Fibroblast of lung (primary cell): ENCODE results near the gene CIITA. TPM values are rescaled to one million over a fixed set of nuclear protein-coding genes. Genes with fewer than 3 reads are reported as not detected.

Experiments
- DNase-seq, 2 donors: peaks; one replicate each; pipeline versions ENCODE4 v3.0.0 to v3.0.0-alpha.2; 2010; ENCODE audit warnings: low read depth in 2 of 2
- H2AFZ ChIP-seq: 2 replicates; pipeline ENCODE4 v1.5.1; 2012; ENCODE audit warnings: low read length, control low read depth, inconsistent platforms
- H3K27ac ChIP-seq: 2 replicates; pipeline ENCODE4 v1.5.1; 2011; ENCODE audit warnings: low read length, control low read depth; ENCODE audit not compliant: insufficient read depth
- H3K27me3 ChIP-seq: 2 replicates; pipeline ENCODE4 v1.5.1; 2011; ENCODE audit warnings: mild to moderate bottlenecking, low read length; ENCODE audit not compliant: control insufficient read depth, insufficient read depth
- H3K36me3 ChIP-seq: 2 replicates; pipeline ENCODE4 v1.5.1; 2011; ENCODE audit warnings: low read length; ENCODE audit not compliant: control insufficient read depth, insufficient read depth
- H3K4me1 ChIP-seq: 2 replicates; pipeline ENCODE4 v1.5.1; 2011; ENCODE audit warnings: low read length; ENCODE audit not compliant: control insufficient read depth, insufficient read depth; ENCODE audit errors: extremely low read depth
- H3K4me2 ChIP-seq: 2 replicates; pipeline ENCODE4 v1.5.1; 2011; ENCODE audit warnings: low read length, control low read depth; ENCODE audit not compliant: insufficient read depth; ENCODE audit errors: extremely low read depth
- H3K4me3 ChIP-seq, 4 experiments: fragments of 200-600 bp in 1 of 4; sonication (generic) in 1 of 4; replicated peaks in 1 of 4; 2 replicates each; pipeline ENCODE4 v1.5.1; 2011 to 2016; ENCODE audit warnings: low read length in 4 of 4, low read depth in 3 of 4, mild to moderate bottlenecking in 3 of 4, control low read depth in 2 of 4, inconsistent platforms in 1 of 4, mixed read lengths in 1 of 4; ENCODE audit not compliant: insufficient read depth in 1 of 4; ENCODE audit errors: control extremely low read depth in 1 of 4
- H3K79me2 ChIP-seq: 2 replicates; pipeline ENCODE4 v1.5.1; 2012; ENCODE audit warnings: mild to moderate bottlenecking, low read length, inconsistent platforms; ENCODE audit not compliant: control insufficient read depth, insufficient read depth
- H3K9ac ChIP-seq: 2 replicates; pipeline ENCODE4 v1.5.1; 2011; ENCODE audit warnings: mild to moderate bottlenecking, low read length, control low read depth; ENCODE audit not compliant: insufficient read depth
- H3K9me3 ChIP-seq: 2 replicates; pipeline ENCODE4 v1.5.1; 2012; ENCODE audit warnings: low read depth, low read length; ENCODE audit not compliant: control insufficient read depth, insufficient read depth
- H4K20me1 ChIP-seq: 2 replicates; pipeline ENCODE4 v1.5.1; 2011; ENCODE audit warnings: low read length; ENCODE audit not compliant: control insufficient read depth, insufficient read depth; ENCODE audit errors: extremely low read depth
- EZH2 ChIP-seq: IDR thresholded peaks from 2 replicates; pipeline ENCODE4 v1.5.1; 2012; ENCODE audit warnings: low read length, control low read depth, mild to moderate bottlenecking; ENCODE audit errors: missing control alignments
- polyA plus RNA-seq, 2 donors: library from polyadenylated mRNA; depleted of rRNA in 1 of 2; stranded (reverse) in 1 of 2; unstranded in 1 of 2; fragments of >200 nt; gene quantifications; 2 replicates each; pipeline ENCODE4 v1.2.1, GENCODE V29; 2011 to 2012; ENCODE audit warnings: missing spikeins in 1 of 2
- total RNA-seq: library from RNA; depleted of rRNA; stranded (reverse); fragments of >200 nt; gene quantifications from 2 replicates; pipeline ENCODE4 v1.2.1, GENCODE V29; 2014
- TF ChIP-seq, protein P1 (sequence below), 2 donors: IDR thresholded peaks in 1 of 2; conservative IDR thresholded peaks in 1 of 2; 1 replicate in 1 of 2; 2 replicates in 1 of 2; pipeline ENCODE4 v1.5.1; 2011 to 2012; ENCODE audit warnings: low read length in 2 of 2, control low read depth in 1 of 2, inconsistent platforms in 1 of 2, low read depth in 1 of 2, mild to moderate bottlenecking in 1 of 2

The CIITA gene
- total and polyA plus RNA-seq, 2 donors (not counting 1 experiment from before 2014, with no cell fraction given), result 0.27 to 0.66 TPM

DNA sequence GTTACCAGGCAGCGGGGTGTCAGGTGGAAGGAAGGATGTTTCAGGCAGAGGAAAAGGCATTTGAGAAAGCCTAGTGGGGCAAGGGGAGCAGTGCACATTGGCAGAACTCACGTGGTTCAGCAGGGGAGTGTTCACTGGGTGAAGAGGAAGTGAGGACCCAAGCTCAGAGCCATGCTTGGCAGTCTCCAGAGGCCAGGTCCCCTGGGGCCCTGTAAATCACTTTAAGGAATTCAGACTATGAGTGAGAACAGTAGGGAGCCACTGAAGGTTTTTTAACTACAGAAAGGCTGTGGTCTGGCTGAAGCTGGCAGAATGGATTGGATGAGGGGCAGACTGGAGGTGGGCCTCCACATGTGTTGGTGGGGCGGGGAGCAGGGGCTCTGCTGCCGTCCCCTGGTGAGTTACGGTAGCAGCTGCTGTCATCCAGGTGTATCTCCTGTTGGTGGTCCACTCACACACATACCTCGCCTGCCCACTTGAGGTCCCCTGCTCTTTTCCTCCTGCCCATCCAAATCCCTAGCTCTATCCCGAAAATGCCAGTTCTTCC lies 72.5 kb downstream of the CIITA start:
- Histone ChIP-seq H3K4me2 (no peak overlapping the region), H3K4me3 (no peak overlapping the region), H3K9me3 (no peaks in the 10 kb centered on the region), H4K20me1 (no peaks in the 10 kb centered on the region), H3K79me2 (peaks cover 23% of the 10 kb centered on the region), H3K27ac (no peak overlapping the region), H3K9ac (no peak overlapping the region), H3K27me3 (no peaks in the 10 kb centered on the region), H3K4me1 (peaks cover 5% of the 10 kb centered on the region), H2AFZ (no peak overlapping the region), H3K36me3 (no peaks in the 10 kb centered on the region)
- peak in 1 of 2 donors; percentile 39 for DNase-seq
- no peak for TF ChIP-seq EZH2
- TF ChIP-seq, protein P1, sequence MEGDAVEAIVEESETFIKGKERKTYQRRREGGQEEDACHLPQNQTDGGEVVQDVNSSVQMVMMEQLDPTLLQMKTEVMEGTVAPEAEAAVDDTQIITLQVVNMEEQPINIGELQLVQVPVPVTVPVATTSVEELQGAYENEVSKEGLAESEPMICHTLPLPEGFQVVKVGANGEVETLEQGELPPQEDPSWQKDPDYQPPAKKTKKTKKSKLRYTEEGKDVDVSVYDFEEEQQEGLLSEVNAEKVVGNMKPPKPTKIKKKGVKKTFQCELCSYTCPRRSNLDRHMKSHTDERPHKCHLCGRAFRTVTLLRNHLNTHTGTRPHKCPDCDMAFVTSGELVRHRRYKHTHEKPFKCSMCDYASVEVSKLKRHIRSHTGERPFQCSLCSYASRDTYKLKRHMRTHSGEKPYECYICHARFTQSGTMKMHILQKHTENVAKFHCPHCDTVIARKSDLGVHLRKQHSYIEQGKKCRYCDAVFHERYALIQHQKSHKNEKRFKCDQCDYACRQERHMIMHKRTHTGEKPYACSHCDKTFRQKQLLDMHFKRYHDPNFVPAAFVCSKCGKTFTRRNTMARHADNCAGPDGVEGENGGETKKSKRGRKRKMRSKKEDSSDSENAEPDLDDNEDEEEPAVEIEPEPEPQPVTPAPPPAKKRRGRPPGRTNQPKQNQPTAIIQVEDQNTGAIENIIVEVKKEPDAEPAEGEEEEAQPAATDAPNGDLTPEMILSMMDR (conservative IDR thresholded peaks at IDR 0.05 in 1 of 2, IDR thresholded peaks at IDR 0.05 in 1 of 2; ENCODE audit: low read depth in 1 of 2, low read length in 2 of 2), result no peak

DNA sequence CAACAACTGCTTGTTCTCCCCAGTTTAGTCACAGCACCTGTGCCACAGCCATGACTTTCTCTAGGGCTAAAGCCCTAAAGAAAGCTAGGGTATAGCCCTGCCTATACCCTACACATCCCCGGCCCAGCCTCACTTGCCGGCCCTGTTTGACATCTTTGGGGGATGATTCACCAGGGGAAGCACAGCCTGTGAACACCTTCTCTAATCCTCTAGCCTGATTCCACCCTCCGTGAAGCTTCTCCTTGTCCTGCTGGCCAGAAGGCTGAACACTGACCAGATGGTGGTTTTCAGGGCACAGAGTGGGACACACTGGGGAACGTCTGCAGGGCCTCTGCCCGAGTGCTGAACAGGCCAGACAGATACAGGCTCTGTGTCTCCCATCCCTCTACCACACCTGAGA lies 73.4 kb downstream of the CIITA start:
- no peak overlapping the region for H3K4me2 ChIP-seq
- H3K9ac ChIP-seq, result no peak overlapping the region
- no peak overlapping the region for H3K27ac ChIP-seq
- peaks cover 5% of the 10 kb centered on the region for H3K4me1 ChIP-seq
- TF ChIP-seq, protein P1 (conservative IDR thresholded peaks at IDR 0.05 in 1 of 2, IDR thresholded peaks at IDR 0.05 in 1 of 2; ENCODE audit: low read depth in 1 of 2, low read length in 2 of 2), result no peak
- no peaks in the 10 kb centered on the region for H3K27me3 ChIP-seq
- H2AFZ ChIP-seq, result no peak overlapping the region
- H3K9me3 ChIP-seq, result no peaks in the 10 kb centered on the region
- H4K20me1 ChIP-seq, result no peaks in the 10 kb centered on the region
- H3K36me3 ChIP-seq, result no peaks in the 10 kb centered on the region
- no peak overlapping the region for H3K4me3 ChIP-seq
- peaks cover 23% of the 10 kb centered on the region for H3K79me2 ChIP-seq
- no peak for DNase-seq

DNA sequence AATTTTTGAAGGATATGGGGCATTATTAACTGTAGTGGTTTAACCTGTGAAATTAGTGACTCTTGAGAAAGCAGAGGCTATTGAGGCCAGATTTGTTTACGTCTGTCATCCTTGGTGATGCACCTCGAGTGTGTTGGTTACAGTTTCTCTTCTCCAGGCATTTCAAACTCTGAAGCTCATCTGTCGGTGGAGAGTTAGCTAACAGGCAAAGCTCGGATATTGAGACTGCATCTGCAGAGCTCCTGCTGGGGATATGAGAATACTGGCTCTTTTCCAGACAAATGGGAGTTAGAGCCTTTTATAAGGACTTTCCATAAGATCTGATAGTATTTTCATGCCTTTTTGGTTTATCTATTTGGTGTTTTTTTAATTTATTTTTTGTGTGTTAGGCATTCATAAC lies 74.0 kb downstream of the CIITA start:
- Histone ChIP-seq H3K4me1 (peaks cover 5% of the 10 kb centered on the region), H3K36me3 (no peaks in the 10 kb centered on the region), H3K4me2 (no peak overlapping the region), H3K9ac (no peak overlapping the region), H3K27me3 (no peaks in the 10 kb centered on the region), H3K4me3 (no peak overlapping the region), H4K20me1 (no peaks in the 10 kb centered on the region), H3K27ac (no peak overlapping the region), H3K79me2 (peaks cover 20% of the 10 kb centered on the region), H2AFZ (no peak overlapping the region), H3K9me3 (no peaks in the 10 kb centered on the region)
- TF ChIP-seq, protein P1 (conservative IDR thresholded peaks at IDR 0.05 in 1 of 2, IDR thresholded peaks at IDR 0.05 in 1 of 2; ENCODE audit: low read depth in 1 of 2, low read length in 2 of 2), result no peak
- TF ChIP-seq EZH2, result no peak
- DNase-seq, result no peak
